GM12878 (cell line): ENCODE data around the gene AIRE. TPM values are rescaled to one million over a fixed set of nuclear protein-coding genes. Genes with fewer than 3 reads are reported as not detected.

Experiments
- BRCA1 ChIP-seq: IDR thresholded peaks from 2 replicates; pipeline ENCODE4 v1.6.1; 2011; ENCODE audit warnings: low read depth, low read length, improper control_type of control experiment
- CBFB ChIP-seq: IDR thresholded peaks from 2 replicates; pipeline ENCODE4 v1.6.1; 2016; ENCODE audit warnings: antibody characterized with exemption, low read depth
- EZH2 ChIP-seq: IDR thresholded peaks from 2 replicates; pipeline ENCODE4 v1.6.1; 2012; ENCODE audit warnings: low read depth, mild to moderate bottlenecking, control low read depth, inconsistent platforms, low read length, borderline replicate concordance; ENCODE audit not compliant: control insufficient read depth
- JUND ChIP-seq: IDR thresholded peaks from 2 replicates; pipeline ENCODE4 v1.6.1; 2012; ENCODE audit warnings: low read depth, mild to moderate bottlenecking, low read length, improper control_type of control experiment, moderate library complexity
- MYB ChIP-seq: fragments of 150-350 bp; IDR thresholded peaks from 2 replicates; pipeline ENCODE4 v1.6.1; 2014; ENCODE audit warnings: mild to moderate bottlenecking, low read depth, low read length, borderline replicate concordance
- PAX5 ChIP-seq: IDR thresholded peaks from 2 replicates; pipeline ENCODE4 v1.6.1; 2011; ENCODE audit warnings: low read depth, low read length, borderline replicate concordance
- RCOR1 ChIP-seq: conservative IDR thresholded peaks from 2 replicates; pipeline ENCODE4 v1.6.1; 2012; ENCODE audit warnings: low read depth, low read length, improper control_type of control experiment
- TCF12 ChIP-seq: IDR thresholded peaks from 2 replicates; pipeline ENCODE4 v1.6.1; 2011; ENCODE audit warnings: low read depth, mild to moderate bottlenecking, low read length
- polyA plus RNA-seq, 11 experiments: library from polyadenylated mRNA; depleted of rRNA in 4 of 11; unstranded in 6 of 11; stranded (reverse) in 5 of 11; fragments of >200 nt; fragmentation: Nextera tagmentation in 4 of 11; fragmentation: Illumina TruSeq in 1 of 11; extraction: Ambion mirVana in 4 of 11; extraction: Trizol in 1 of 11; gene quantifications; 1 replicate in 1 of 11; 2 replicates in 10 of 11; pipeline versions ENCODE4 v1.2.1 to v1.2.3, GENCODE V29; 2011 to 2016; ENCODE audit warnings: inconsistent platforms in 2 of 11, missing spikeins in 2 of 11, low read depth in 1 of 11
- total RNA-seq, 4 experiments: library from RNA; depleted of rRNA in 3 of 4; stranded (reverse); fragments of >200 nt in 3 of 4; fragmentation: Illumina TruSeq in 1 of 4; extraction: Trizol in 1 of 4; gene quantifications; 2 replicates each; pipeline versions ENCODE4 v1.2.1 to v1.2.3, GENCODE V29; 2013 to 2021
- TF ChIP-seq, protein P1 (sequence below): fragments of 450-650 bp; formaldehyde crosslinking; IDR thresholded peaks from 2 replicates; pipeline ENCODE4 v1.4.0; 2020; ENCODE audit warnings: mild to moderate bottlenecking, moderate library complexity
- TF ChIP-seq, protein P2 (sequence below): IDR thresholded peaks from 2 replicates; pipeline ENCODE4 v1.6.1; 2012; ENCODE audit warnings: low read depth, low read length, improper control_type of control experiment
- TF ChIP-seq, protein P3 (sequence below): fragments of 450-650 bp; IDR thresholded peaks from 2 replicates; pipeline ENCODE4 v1.6.1; 2017; ENCODE audit warnings: mild to moderate bottlenecking, moderate library complexity
- TF ChIP-seq, protein P4 (sequence below): IDR thresholded peaks from 2 replicates; pipeline ENCODE4 v1.6.1; 2012; ENCODE audit warnings: low read depth, low read length, improper control_type of control experiment

AIRE gene
- total and polyA plus RNA-seq, 10 of the 15 experiments (the other 5 are each of a cell fraction or from before 2014, with no cell fraction given): 0.05 to 0.10 TPM; not detected in 8

DNA sequence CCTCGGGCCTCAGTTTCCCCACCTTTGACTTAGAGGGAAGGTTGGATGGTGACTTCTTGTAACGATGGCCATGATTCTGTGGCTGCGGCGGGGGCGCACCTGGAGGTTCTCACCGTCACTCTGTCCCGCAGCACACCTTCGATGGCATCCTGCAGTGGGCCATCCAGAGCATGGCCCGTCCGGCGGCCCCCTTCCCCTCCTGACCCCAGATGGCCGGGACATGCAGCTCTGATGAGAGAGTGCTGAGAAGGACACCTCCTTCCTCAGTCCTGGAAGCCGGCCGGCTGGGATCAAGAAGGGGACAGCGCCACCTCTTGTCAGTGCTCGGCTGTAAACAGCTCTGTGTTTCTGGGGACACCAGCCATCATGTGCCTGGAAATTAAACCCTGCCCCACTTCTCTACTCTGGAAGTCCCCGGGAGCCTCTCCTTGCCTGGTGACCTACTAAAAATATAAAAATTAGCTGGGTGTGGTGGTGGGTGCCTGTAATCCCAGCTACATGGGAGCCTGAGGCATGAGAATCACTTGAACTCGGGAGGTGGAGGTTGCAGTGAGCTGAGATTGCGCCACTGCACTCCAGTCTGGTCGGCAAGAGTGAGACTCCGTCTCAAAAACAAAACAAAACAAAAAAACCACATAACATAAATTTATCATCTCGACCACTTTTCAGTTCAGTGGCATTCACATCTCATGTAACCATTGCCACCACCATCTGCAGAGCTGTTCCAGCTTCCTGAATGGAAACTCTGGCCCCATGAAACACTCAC, 12.0 kb downstream of the AIRE start (continued):
- TF ChIP-seq, protein P1, sequence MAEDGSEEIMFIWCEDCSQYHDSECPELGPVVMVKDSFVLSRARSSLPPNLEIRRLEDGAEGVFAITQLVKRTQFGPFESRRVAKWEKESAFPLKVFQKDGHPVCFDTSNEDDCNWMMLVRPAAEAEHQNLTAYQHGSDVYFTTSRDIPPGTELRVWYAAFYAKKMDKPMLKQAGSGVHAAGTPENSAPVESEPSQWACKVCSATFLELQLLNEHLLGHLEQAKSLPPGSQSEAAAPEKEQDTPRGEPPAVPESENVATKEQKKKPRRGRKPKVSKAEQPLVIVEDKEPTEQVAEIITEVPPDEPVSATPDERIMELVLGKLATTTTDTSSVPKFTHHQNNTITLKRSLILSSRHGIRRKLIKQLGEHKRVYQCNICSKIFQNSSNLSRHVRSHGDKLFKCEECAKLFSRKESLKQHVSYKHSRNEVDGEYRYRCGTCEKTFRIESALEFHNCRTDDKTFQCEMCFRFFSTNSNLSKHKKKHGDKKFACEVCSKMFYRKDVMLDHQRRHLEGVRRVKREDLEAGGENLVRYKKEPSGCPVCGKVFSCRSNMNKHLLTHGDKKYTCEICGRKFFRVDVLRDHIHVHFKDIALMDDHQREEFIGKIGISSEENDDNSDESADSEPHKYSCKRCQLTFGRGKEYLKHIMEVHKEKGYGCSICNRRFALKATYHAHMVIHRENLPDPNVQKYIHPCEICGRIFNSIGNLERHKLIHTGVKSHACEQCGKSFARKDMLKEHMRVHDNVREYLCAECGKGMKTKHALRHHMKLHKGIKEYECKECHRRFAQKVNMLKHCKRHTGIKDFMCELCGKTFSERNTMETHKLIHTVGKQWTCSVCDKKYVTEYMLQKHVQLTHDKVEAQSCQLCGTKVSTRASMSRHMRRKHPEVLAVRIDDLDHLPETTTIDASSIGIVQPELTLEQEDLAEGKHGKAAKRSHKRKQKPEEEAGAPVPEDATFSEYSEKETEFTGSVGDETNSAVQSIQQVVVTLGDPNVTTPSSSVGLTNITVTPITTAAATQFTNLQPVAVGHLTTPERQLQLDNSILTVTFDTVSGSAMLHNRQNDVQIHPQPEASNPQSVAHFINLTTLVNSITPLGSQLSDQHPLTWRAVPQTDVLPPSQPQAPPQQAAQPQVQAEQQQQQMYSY (CRISPR knock-in tag): no peak
- no peak for TF ChIP-seq BRCA1
- no peak for TF ChIP-seq JUND
- no peak for TF ChIP-seq MYB
- TF ChIP-seq, protein P2, sequence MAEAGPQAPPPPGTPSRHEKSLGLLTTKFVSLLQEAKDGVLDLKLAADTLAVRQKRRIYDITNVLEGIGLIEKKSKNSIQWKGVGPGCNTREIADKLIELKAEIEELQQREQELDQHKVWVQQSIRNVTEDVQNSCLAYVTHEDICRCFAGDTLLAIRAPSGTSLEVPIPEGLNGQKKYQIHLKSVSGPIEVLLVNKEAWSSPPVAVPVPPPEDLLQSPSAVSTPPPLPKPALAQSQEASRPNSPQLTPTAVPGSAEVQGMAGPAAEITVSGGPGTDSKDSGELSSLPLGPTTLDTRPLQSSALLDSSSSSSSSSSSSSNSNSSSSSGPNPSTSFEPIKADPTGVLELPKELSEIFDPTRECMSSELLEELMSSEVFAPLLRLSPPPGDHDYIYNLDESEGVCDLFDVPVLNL: no peak
- no peak for TF ChIP-seq CBFB
- 0 out of 2 replicates have a peak, but pooled peaks have one; percentile 16 for TF ChIP-seq PAX5
- TF ChIP-seq, protein P3, sequence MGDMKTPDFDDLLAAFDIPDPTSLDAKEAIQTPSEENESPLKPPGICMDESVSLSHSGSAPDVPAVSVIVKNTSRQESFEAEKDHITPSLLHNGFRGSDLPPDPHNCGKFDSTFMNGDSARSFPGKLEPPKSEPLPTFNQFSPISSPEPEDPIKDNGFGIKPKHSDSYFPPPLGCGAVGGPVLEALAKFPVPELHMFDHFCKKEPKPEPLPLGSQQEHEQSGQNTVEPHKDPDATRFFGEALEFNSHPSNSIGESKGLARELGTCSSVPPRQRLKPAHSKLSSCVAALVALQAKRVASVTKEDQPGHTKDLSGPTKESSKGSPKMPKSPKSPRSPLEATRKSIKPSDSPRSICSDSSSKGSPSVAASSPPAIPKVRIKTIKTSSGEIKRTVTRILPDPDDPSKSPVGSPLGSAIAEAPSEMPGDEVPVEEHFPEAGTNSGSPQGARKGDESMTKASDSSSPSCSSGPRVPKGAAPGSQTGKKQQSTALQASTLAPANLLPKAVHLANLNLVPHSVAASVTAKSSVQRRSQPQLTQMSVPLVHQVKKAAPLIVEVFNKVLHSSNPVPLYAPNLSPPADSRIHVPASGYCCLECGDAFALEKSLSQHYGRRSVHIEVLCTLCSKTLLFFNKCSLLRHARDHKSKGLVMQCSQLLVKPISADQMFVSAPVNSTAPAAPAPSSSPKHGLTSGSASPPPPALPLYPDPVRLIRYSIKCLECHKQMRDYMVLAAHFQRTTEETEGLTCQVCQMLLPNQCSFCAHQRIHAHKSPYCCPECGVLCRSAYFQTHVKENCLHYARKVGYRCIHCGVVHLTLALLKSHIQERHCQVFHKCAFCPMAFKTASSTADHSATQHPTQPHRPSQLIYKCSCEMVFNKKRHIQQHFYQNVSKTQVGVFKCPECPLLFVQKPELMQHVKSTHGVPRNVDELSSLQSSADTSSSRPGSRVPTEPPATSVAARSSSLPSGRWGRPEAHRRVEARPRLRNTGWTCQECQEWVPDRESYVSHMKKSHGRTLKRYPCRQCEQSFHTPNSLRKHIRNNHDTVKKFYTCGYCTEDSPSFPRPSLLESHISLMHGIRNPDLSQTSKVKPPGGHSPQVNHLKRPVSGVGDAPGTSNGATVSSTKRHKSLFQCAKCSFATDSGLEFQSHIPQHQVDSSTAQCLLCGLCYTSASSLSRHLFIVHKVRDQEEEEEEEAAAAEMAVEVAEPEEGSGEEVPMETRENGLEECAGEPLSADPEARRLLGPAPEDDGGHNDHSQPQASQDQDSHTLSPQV: no peak
- no peak for TF ChIP-seq TCF12
- TF ChIP-seq EZH2: no peak
- no peak for TF ChIP-seq RCOR1
- TF ChIP-seq, protein P4, sequence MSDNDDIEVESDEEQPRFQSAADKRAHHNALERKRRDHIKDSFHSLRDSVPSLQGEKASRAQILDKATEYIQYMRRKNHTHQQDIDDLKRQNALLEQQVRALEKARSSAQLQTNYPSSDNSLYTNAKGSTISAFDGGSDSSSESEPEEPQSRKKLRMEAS: 0 out of 2 replicates have a peak, but pooled peaks have one; percentile 33
- TF ChIP-seq, all 136 proteins: peak for 28
